Neural cell (in vitro differentiated cells): ENCODE results near the gene COL21A1.

Source experiments
- EP300 ChIP-seq: fragments of 450-650 bp; conservative IDR thresholded peaks from 2 replicates; pipeline ENCODE4 v1.6.1; 2014; ENCODE audit warnings: antibody characterized with exemption, mild to moderate bottlenecking, moderate library complexity; ENCODE audit not compliant: poor library complexity, severe bottlenecking
- EZH2 ChIP-seq: fragments of 200-600, 300-800 bp; shearing (Covaris generic), sonication (generic); IDR thresholded peaks from 2 replicates; pipeline ENCODE4 v1.6.1; 2014; ENCODE audit warnings: antibody characterized with exemption, low read length, borderline replicate concordance, mild to moderate bottlenecking; ENCODE audit not compliant: insufficient read depth, poor library complexity, severe bottlenecking
- POLR2AphosphoS5 ChIP-seq: IDR thresholded peaks from 2 replicates; pipeline ENCODE4 v1.6.1; 2012
- TAF1 ChIP-seq: IDR thresholded peaks from 2 replicates; pipeline ENCODE4 v1.6.1; 2012; ENCODE audit warnings: low read depth
- TF ChIP-seq, protein P1 (sequence below): fragments of 450-650 bp; IDR thresholded peaks from 2 replicates; pipeline ENCODE4 v1.5.1; 2014; ENCODE audit warnings: antibody characterized with exemption, mild to moderate bottlenecking, moderate library complexity; ENCODE audit not compliant: poor library complexity, severe bottlenecking

DNA sequence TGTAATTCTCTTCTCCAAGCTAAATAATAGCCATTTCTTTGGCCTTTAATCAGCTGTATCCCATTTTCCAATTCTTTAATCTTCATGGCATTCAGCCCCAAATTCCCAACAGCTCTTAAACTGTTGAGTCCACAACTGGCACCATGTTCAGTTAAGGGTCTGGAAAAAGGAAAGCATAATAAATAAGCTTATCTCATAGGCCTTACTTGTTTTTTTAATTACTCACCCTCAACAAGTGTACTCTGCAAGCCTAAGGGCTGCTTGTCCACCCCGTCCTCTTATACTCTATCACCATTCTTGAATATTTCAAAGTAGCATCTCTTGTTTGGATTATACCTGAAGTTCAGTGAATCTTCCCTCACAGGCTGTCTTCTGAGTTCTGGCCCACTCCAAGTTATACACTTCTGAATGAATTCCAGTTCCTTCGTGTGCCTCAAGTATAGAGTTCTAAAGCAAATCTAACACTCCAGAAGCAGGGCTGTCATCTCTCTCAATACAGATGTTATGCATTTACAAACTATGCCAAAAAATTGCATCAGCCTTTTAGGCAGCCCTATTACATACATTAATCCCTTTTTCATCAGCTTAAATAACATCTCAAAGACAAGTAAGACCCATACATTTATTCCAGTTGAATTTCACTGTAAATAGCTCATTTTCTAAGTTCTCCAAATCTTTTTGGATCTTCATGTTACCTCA is 98.7 kb downstream of the COL21A1 start:
- TF ChIP-seq, protein P1, sequence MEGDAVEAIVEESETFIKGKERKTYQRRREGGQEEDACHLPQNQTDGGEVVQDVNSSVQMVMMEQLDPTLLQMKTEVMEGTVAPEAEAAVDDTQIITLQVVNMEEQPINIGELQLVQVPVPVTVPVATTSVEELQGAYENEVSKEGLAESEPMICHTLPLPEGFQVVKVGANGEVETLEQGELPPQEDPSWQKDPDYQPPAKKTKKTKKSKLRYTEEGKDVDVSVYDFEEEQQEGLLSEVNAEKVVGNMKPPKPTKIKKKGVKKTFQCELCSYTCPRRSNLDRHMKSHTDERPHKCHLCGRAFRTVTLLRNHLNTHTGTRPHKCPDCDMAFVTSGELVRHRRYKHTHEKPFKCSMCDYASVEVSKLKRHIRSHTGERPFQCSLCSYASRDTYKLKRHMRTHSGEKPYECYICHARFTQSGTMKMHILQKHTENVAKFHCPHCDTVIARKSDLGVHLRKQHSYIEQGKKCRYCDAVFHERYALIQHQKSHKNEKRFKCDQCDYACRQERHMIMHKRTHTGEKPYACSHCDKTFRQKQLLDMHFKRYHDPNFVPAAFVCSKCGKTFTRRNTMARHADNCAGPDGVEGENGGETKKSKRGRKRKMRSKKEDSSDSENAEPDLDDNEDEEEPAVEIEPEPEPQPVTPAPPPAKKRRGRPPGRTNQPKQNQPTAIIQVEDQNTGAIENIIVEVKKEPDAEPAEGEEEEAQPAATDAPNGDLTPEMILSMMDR = no peak
- TF ChIP-seq POLR2AphosphoS5 (no peak), EZH2 (no peak), EP300 (no peak), TAF1 (no peak)
